ENCODE measurements around the gene KIF26B. TPM values are rescaled to one million over a fixed set of nuclear protein-coding genes. Genes with fewer than 3 reads are reported as not detected.

The KIF26B gene
- total RNA-seq, 1 experiment from 2014 or later, result 0.04 TPM

- intact Hi-C loops (cut with micrococcal nuclease), result no loop called here
- Histone ChIP-seq H3F3A (ENCODE audit: low read length, unreplicated experiment) (no peaks in the 10 kb centered on the region), H2AFZ (ENCODE audit: low read length) (no peak overlapping the region), H4K20me1 (ENCODE audit: low read length) (no peaks in the 10 kb centered on the region), H3K9me3 (ENCODE audit: low read length) (no peaks in the 10 kb centered on the region), H3K27me3 (ENCODE audit: low read length) (peaks cover 75% of the 10 kb centered on the region), H3K36me3 (ENCODE audit: low read depth, low read length) (no peaks in the 10 kb centered on the region), H3K27ac (ENCODE audit: low read length) (no peak overlapping the region), H3K4me3 (ENCODE audit: low read length) (no peak overlapping the region), H3K9ac (ENCODE audit: low read length) (no peak overlapping the region), H3K4me1 (ENCODE audit: insufficient read depth, low read length) (no peaks in the 10 kb centered on the region), H3K79me2 (ENCODE audit: low read length) (no peaks in the 10 kb centered on the region), H3K9me2 (replicated peaks; ENCODE audit: low read length) (no peaks in the 10 kb centered on the region), H3K4me2 (ENCODE audit: low read length) (no peak overlapping the region)
- CTCF ChIA-PET, result no interaction called here
- no peak for DNase-seq
- BruUV-seq (replicated peaks), result no TSS peak
- TF ChIP-seq EZH2phosphoT487 (IDR thresholded peaks at IDR 0.05; ENCODE audit: borderline replicate concordance, low read length) (no peak), EZH2 (IDR thresholded peaks at IDR 0.05; ENCODE audit: low read length, unreplicated experiment) (no peak), CTCF (conservative IDR thresholded peaks at IDR 0.05; ENCODE audit: low read depth, low read length) (no peak)
- ATAC-seq, result no peak
- POLR2A ChIA-PET (ENCODE audit: unreplicated experiment), result no interaction called here
Measured at GRCh38 chr1:245301162-245301580, 146.4 kb downstream of the KIF26B start.

GRCh38 chr1:245301921-245302320, 147.1 kb downstream of the KIF26B start:
- no peaks in the 10 kb centered on the region for H3K36me3 ChIP-seq (ENCODE audit: low read depth, low read length)
- intact Hi-C loops (cut with micrococcal nuclease), result no loop called here
- CTCF ChIA-PET, result no interaction called here
- H3K4me1 ChIP-seq (ENCODE audit: insufficient read depth, low read length), result no peaks in the 10 kb centered on the region
- H4K20me1 ChIP-seq (ENCODE audit: low read length), result no peaks in the 10 kb centered on the region
- H3K9me2 ChIP-seq (replicated peaks; ENCODE audit: low read length), result no peaks in the 10 kb centered on the region
- TF ChIP-seq CTCF (conservative IDR thresholded peaks at IDR 0.05; ENCODE audit: low read depth, low read length), result no peak
- no peak for TF ChIP-seq EZH2phosphoT487 (IDR thresholded peaks at IDR 0.05; ENCODE audit: borderline replicate concordance, low read length)
- TF ChIP-seq EZH2 (IDR thresholded peaks at IDR 0.05; ENCODE audit: low read length, unreplicated experiment), result no peak
- no peak overlapping the region for H3K9ac ChIP-seq (ENCODE audit: low read length)
- H3K27me3 ChIP-seq (ENCODE audit: low read length), result peaks cover 76% of the 10 kb centered on the region
- BruUV-seq (replicated peaks), result no TSS peak
- no peak overlapping the region for H2AFZ ChIP-seq (ENCODE audit: low read length)
- H3K27ac ChIP-seq (ENCODE audit: low read length), result no peak overlapping the region
- no peak for ATAC-seq
- no peaks in the 10 kb centered on the region for H3K9me3 ChIP-seq (ENCODE audit: low read length)
- POLR2A ChIA-PET (ENCODE audit: unreplicated experiment), result no interaction called here
- H3K79me2 ChIP-seq (ENCODE audit: low read length), result no peaks in the 10 kb centered on the region
- no peak overlapping the region for H3K4me2 ChIP-seq (ENCODE audit: low read length)
- no peak overlapping the region for H3K4me3 ChIP-seq (ENCODE audit: low read length)
- no peaks in the 10 kb centered on the region for H3F3A ChIP-seq (ENCODE audit: low read length, unreplicated experiment)
- DNase-seq, result no peak

- ATAC-seq, result no peak
- BruUV-seq (replicated peaks), result no TSS peak
- H4K20me1 ChIP-seq (ENCODE audit: low read length), result no peaks in the 10 kb centered on the region
Measured at GRCh38 chr1:245304698-245305097, 149.9 kb downstream of the KIF26B start.

More at GRCh38 chr1:245304698-245305097, 149.9 kb downstream of the KIF26B start:
- H3K9me3 ChIP-seq (ENCODE audit: low read length), result no peaks in the 10 kb centered on the region
- no peak overlapping the region for H3K9ac ChIP-seq (ENCODE audit: low read length)
- no peaks in the 10 kb centered on the region for H3F3A ChIP-seq (ENCODE audit: low read length, unreplicated experiment)
- H3K27ac ChIP-seq (ENCODE audit: low read length), result no peak overlapping the region
- no peak overlapping the region for H2AFZ ChIP-seq (ENCODE audit: low read length)
- no peaks in the 10 kb centered on the region for H3K4me1 ChIP-seq (ENCODE audit: insufficient read depth, low read length)
- CTCF ChIA-PET, result no interaction called here
- H3K4me3 ChIP-seq (ENCODE audit: low read length), result no peak overlapping the region
- H3K36me3 ChIP-seq (ENCODE audit: low read depth, low read length), result no peaks in the 10 kb centered on the region
- H3K9me2 ChIP-seq (replicated peaks; ENCODE audit: low read length), result no peaks in the 10 kb centered on the region
- TF ChIP-seq CTCF (conservative IDR thresholded peaks at IDR 0.05; ENCODE audit: low read depth, low read length) (no peak), EZH2phosphoT487 (IDR thresholded peaks at IDR 0.05; ENCODE audit: borderline replicate concordance, low read length) (no peak), EZH2 (IDR thresholded peaks at IDR 0.05; ENCODE audit: low read length, unreplicated experiment) (no peak)
- no peaks in the 10 kb centered on the region for H3K79me2 ChIP-seq (ENCODE audit: low read length)
- H3K27me3 ChIP-seq (ENCODE audit: low read length), result peaks cover 76% of the 10 kb centered on the region
- intact Hi-C loops (cut with micrococcal nuclease), result no loop called here
- no peak for DNase-seq
- no peak overlapping the region for H3K4me2 ChIP-seq (ENCODE audit: low read length)
- POLR2A ChIA-PET (ENCODE audit: unreplicated experiment), result interaction anchor here (0.5 kb wide), 1 partner anchor 20 kb away, joined by 3 read pairs; no protein-coding TSS in a partner anchor
